Activated T-helper 2 cell treated with anti-CD3 and anti-CD28 coated beads, Interferon-gamma antibody, Interleukin-2, Interleukin-4, amounts not matched to agents 10 μg/mL and 5 μg/mL and 100 μg/mL, durations not matched to agents 14 hours and 24 hours and 36 hours (primary cell): ENCODE results near the gene DCAF15. TPM values are rescaled to one million over a fixed set of nuclear protein-coding genes. Genes with fewer than 3 reads are reported as not detected.

Experiments used
- total RNA-seq: library from RNA; stranded (reverse); gene quantifications from 2 replicates; pipeline ENCODE4 v1.2.3, GENCODE V29; 2022

The DCAF15 gene
- total RNA-seq, 1 donor from 2014 or later: 60.6 TPM

Other genes starting within 250 kb of the DCAF15 start
- gene MRI1, start 188.0 kb upstream of the DCAF15 start, total RNA-seq: 41.6 and 42.3 TPM in 2 replicates
- 131 and 137 TPM in 2 replicates for gene C19orf53, start 178.1 kb upstream of the DCAF15 start, total RNA-seq
- gene ZSWIM4, start 157.1 kb upstream of the DCAF15 start, total RNA-seq: 9.8 and 10.6 TPM in 2 replicates
- gene NANOS3, start 75.4 kb upstream of the DCAF15 start, total RNA-seq: 1.6 and 1.8 TPM in 2 replicates
- gene BRME1, start 46.4 kb upstream of the DCAF15 start, total RNA-seq: 14.9 and 15.3 TPM in 2 replicates
- 36.9 and 41.5 TPM in 2 replicates for gene CC2D1A, start 46.3 kb upstream of the DCAF15 start, total RNA-seq
- 0.41 TPM in 1 of 2 replicates, not detected in the other for gene PODNL1, start 14.1 kb upstream of the DCAF15 start, total RNA-seq
- gene RFX1, start 53.8 kb downstream of the DCAF15 start, total RNA-seq: 15.7 and 17.0 TPM in 2 replicates
- not detected in 2 replicates for gene RLN3, start 75.6 kb downstream of the DCAF15 start, total RNA-seq
- gene IL27RA, start 79.3 kb downstream of the DCAF15 start, total RNA-seq: 76.6 and 79.1 TPM in 2 replicates
- 0.34 TPM in 1 of 2 replicates, not detected in the other for gene PALM3, start 109.6 kb downstream of the DCAF15 start, total RNA-seq
- 5.3 and 5.5 TPM in 2 replicates for gene MISP3, start 120.3 kb downstream of the DCAF15 start, total RNA-seq
- gene C19orf67, start 133.3 kb downstream of the DCAF15 start, total RNA-seq: 0.46 and 0.75 TPM in 2 replicates
- 131 and 136 TPM in 2 replicates for gene SAMD1, start 138.2 kb downstream of the DCAF15 start, total RNA-seq
- 75.4 and 76.8 TPM in 2 replicates for gene PRKACA, start 165.3 kb downstream of the DCAF15 start, total RNA-seq
- 83.4 and 88.9 TPM in 2 replicates for gene ASF1B, start 184.1 kb downstream of the DCAF15 start, total RNA-seq